Effector memory CD4-positive, alpha-beta T cell (primary cell): ENCODE measurements around the gene CDC42EP3.

Experiments used
- DNase-seq, 3 donors: peaks; one replicate each; pipeline ENCODE4 v3.0.0-alpha.2; 2020
- H3K27ac ChIP-seq: 2 replicates; pipeline ENCODE4 v1.7.0; 2013; ENCODE audit warnings: mild to moderate bottlenecking, low read length, moderate library complexity; ENCODE audit not compliant: insufficient read depth, poor library complexity, severe bottlenecking
- H3K27me3 ChIP-seq: replicated peaks from 2 replicates; pipeline ENCODE4 v1.7.0; 2013; ENCODE audit warnings: mild to moderate bottlenecking, low read length; ENCODE audit not compliant: insufficient read depth, control insufficient read depth, poor library complexity, severe bottlenecking
- H3K36me3 ChIP-seq: 2 replicates; pipeline ENCODE4 v1.7.0; 2013; ENCODE audit warnings: mild to moderate bottlenecking, low read length, moderate library complexity; ENCODE audit not compliant: control insufficient read depth, insufficient read depth
- H3K4me1 ChIP-seq: 2 replicates; pipeline ENCODE4 v1.7.0; 2013; ENCODE audit warnings: low read length, mild to moderate bottlenecking; ENCODE audit not compliant: control insufficient read depth, insufficient read depth, poor library complexity, severe bottlenecking
- H3K4me3 ChIP-seq: 2 replicates; pipeline ENCODE4 v1.7.0; 2013; ENCODE audit warnings: low read length, low read depth, mild to moderate bottlenecking; ENCODE audit not compliant: insufficient read depth, poor library complexity, severe bottlenecking
- H3K9me3 ChIP-seq: 2 replicates; pipeline ENCODE4 v1.7.0; 2013; ENCODE audit warnings: mild to moderate bottlenecking, low read length, moderate library complexity; ENCODE audit not compliant: control insufficient read depth

The CDC42EP3 gene

DNA sequence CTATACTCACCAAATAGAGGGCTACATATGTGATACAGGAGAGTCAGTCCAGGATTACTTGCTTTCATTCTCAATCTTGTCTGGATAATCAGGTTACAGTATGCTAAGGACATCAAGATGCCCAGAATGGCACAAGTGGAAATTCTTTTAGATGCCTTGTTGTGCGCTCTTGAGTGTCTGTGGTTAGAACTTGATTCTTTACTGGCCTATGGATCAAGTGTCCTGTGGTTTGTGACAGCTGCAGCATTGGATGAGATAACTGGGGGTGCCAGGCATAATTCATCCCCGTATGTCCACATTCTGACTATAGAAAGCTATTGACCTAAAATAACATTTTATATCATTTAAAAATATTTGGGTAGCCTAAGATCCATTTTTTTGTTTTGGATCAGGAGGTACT, 40.1 kb downstream of the CDC42EP3 start:
- no peak overlapping the region for H3K27ac ChIP-seq

GRCh38 chr2:37630776-37631175, 40.7 kb downstream of the CDC42EP3 start:
- no peak for DNase-seq
- Histone ChIP-seq H3K9me3 (no peaks in the 10 kb centered on the region), H3K4me3 (no peak overlapping the region), H3K36me3 (no peaks in the 10 kb centered on the region), H3K4me1 (peaks cover 41% of the 10 kb centered on the region), H3K27ac (no peak overlapping the region), H3K27me3 (no peaks in the 10 kb centered on the region)

More for the DNA sequence above, 40.1 kb downstream of the CDC42EP3 start:
- DNase-seq, result no peak
- Histone ChIP-seq H3K4me3 (no peak overlapping the region), H3K27me3 (no peaks in the 10 kb centered on the region), H3K9me3 (no peaks in the 10 kb centered on the region), H3K4me1 (peaks cover 42% of the 10 kb centered on the region), H3K36me3 (no peaks in the 10 kb centered on the region)

- Histone ChIP-seq H3K4me1 (peaks cover 43% of the 10 kb centered on the region), H3K27ac (no peak overlapping the region), H3K4me3 (no peak overlapping the region), H3K9me3 (no peaks in the 10 kb centered on the region), H3K27me3 (no peaks in the 10 kb centered on the region), H3K36me3 (no peaks in the 10 kb centered on the region)
- DNase-seq, result no peak
These were observed 41.1 kb downstream of the CDC42EP3 start for GRCh38 chr2:37630301-37630700.

DNA sequence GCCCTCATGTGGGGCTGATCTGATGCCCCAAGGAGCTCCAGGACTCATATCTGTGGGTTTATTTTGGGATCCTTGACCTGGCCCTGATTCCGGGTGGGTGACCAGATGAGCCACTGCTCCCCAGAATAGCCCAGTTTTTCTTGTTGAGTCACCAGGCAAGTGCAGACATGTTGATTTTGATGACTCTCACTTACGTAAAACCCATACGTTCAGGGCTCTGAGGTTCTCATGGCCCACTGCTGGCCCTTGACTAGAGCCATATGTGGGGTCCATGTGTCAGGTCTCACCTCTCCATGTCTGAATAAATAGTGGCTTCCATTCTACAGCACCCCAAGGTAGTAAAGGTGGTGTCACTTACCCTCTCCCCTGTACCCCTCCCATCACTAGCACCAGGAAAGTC, 41.9 kb downstream of the CDC42EP3 start:
- Histone ChIP-seq H3K4me1 (peaks cover 43% of the 10 kb centered on the region), H3K27ac (no peak overlapping the region), H3K4me3 (no peak overlapping the region), H3K27me3 (no peaks in the 10 kb centered on the region), H3K9me3 (no peaks in the 10 kb centered on the region), H3K36me3 (no peaks in the 10 kb centered on the region)
- DNase-seq, result no peak

DNA sequence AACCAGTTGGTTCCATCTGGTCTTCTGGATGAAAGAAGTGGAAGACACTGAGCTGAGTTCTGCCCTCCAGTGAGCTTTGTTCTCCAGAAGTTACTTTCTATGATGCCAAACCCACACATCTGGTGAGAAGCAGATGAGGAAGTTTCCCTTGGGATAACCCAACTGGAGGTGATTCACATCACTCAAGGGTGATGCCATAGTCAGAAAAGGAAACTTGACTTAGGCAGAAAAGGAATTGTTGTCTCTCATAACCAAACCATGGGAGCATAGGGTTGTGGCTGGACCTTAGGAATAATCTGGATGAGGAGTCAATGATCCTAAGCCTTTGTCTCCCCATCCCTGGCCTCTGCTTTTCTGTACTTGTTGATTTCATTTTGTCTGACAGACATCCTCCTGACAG, 43.7 kb downstream of the CDC42EP3 start:
- Histone ChIP-seq H3K27me3 (no peaks in the 10 kb centered on the region), H3K36me3 (no peaks in the 10 kb centered on the region), H3K9me3 (no peaks in the 10 kb centered on the region), H3K27ac (no peak overlapping the region), H3K4me3 (no peak overlapping the region), H3K4me1 (peaks cover 45% of the 10 kb centered on the region)
- no peak for DNase-seq

DNA sequence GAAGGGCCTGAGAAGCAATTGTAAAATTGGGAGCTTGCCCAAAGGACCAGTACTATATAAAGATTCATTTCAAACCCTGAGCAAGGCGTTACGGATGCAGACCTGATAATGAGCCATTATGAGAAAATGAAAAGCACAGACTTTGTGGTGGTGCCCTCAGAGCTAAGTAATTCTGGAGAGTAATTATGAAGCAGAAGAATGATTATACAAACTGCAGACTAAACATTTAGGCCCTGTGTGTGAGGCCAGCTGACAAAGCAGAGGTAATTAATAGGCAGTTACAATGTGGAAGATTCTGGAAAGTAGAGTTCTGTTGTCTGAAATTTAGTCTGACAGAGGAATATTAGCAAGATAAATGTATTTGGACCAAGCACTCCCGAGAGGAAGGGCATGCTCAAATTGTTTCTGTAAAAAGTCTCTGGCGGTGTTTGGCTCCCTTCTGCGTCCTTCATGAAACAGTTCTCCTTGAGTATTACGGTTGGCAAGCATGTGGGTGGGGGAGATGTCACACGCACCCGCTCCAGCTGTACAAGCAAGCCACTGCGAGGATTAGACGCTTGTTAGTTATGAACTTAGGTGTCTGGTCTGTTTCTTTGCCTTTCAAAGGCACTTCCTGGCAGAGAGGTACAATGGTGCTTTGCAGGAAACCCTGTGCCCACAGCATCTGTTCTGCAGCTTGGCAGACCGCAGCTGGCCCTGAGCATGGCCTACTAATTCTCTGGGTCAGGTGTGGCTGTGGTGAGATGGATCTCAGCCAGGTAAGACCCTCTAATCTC, 45.5 kb downstream of the CDC42EP3 start:
- no peaks in the 10 kb centered on the region for H3K27me3 ChIP-seq
- H3K4me3 ChIP-seq, result no peak overlapping the region
- H3K27ac ChIP-seq, result peak overlapping the region; percentile 64
- peaks cover 45% of the 10 kb centered on the region for H3K4me1 ChIP-seq
- no peaks in the 10 kb centered on the region for H3K36me3 ChIP-seq
- DNase-seq, result peak; percentile 39 to 57 (median 55)
- no peaks in the 10 kb centered on the region for H3K9me3 ChIP-seq

DNA sequence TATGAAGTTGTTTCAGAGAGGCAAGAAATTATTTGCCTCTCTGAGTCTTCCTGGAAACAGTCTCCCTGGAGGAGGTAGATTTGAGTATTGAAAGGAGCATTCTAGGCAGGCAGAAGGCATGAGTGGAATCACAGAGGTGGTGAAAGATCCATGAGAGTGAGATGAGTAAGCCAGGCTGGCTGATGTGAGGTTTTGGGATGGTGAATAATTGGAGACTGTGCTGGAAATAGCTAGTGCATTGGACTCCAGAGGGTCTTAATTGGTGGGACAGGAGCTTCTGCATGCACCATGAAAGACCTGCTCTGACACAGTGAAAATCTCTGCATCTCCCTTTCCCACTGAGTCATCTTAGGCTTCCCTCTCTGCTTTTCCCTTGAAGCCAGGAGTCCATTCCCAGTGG, 46.3 kb downstream of the CDC42EP3 start:
- no peak for DNase-seq
- H3K4me1 ChIP-seq, result peaks cover 45% of the 10 kb centered on the region

DNA sequence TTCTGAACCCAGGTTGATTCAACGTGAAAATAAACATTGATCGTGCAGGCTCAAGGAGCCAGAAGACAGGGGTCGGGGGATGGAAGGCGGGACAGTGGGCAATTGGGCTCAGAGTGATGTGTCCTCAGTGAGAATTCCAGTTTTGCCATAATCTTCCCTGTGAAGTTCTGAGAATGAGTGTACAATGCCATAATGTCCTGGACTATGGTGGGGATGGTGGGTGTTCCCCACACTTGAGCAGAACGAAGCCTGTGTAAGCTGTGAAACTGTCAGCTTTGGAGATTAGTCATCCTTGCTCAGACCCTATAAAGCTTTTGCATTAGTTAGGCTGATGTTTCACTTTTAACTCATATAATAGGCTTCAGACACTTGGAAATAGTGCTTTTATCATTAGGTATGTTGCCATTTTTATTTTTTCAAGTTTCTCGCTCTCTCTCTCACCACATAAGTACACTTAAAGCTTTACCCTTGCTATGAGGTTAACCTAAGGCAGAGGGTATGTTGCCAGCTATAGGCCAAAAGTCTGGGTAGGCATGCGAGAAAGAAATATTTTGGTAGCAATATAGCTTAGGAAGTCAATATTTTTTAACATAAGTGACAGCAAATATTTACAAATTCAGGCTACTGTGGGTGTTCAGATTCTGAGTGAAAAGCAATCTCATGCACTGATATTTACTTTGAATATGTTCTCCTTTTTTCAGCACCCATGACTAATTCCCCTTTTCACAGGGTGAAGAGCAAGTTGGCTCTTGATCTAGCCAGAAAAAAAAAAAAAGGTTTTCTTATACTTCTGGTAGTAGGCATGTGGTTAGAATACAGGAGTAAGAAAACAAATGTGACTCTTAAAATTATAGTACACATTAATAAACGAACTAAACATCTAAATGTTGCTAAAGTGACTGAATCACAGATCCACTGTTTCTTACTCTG, 47.2 kb downstream of the CDC42EP3 start:
- Histone ChIP-seq H3K4me3 (no peak overlapping the region), H3K4me1 (peaks cover 45% of the 10 kb centered on the region), H3K36me3 (no peaks in the 10 kb centered on the region), H3K27me3 (no peaks in the 10 kb centered on the region), H3K27ac (peak overlapping the region; percentile 64), H3K9me3 (no peaks in the 10 kb centered on the region)
- DNase-seq, result no peak

More for the DNA sequence above, 46.3 kb downstream of the CDC42EP3 start:
- Histone ChIP-seq H3K4me3 (no peak overlapping the region), H3K36me3 (no peaks in the 10 kb centered on the region), H3K9me3 (no peaks in the 10 kb centered on the region), H3K27me3 (no peaks in the 10 kb centered on the region), H3K27ac (peak overlapping the region; percentile 64)

- Histone ChIP-seq H3K4me3 (no peak overlapping the region), H3K36me3 (no peaks in the 10 kb centered on the region), H3K4me1 (peaks cover 45% of the 10 kb centered on the region), H3K27me3 (no peaks in the 10 kb centered on the region), H3K27ac (peak overlapping the region; percentile 64), H3K9me3 (no peaks in the 10 kb centered on the region)
- DNase-seq, result no peak
These were observed 48.0 kb downstream of the CDC42EP3 start for GRCh38 chr2:37623406-37623805.
